Measurements from ENCODE around the gene DLX3. TPM values are rescaled to one million over a fixed set of nuclear protein-coding genes. Genes with fewer than 3 reads are reported as not detected.

The DLX3 gene
- polyA plus RNA-seq, 3 donors = not detected

DNA sequence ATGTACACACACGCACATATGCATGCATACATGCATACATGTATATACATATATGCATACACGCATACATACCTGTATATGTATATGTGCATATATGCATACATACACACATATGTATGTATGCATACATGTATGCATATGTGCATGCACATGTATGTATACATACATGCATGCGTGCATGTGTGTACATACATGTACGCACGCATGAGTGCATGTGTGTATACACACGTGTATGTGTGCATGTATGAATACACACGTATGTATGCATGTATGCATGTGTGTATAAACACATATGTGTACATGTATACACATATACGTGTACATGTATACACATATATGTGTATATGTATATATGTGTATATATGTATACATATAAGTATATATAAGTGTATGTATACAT, 28.5 kb upstream of the DLX3 start:
- Histone ChIP-seq H3K4me1 (ENCODE audit: control insufficient read depth in 1 of 2, insufficient read depth in 2 of 2, low read length in 2 of 2) (peaks cover 10 to 16% of the 10 kb centered on the region in 2 donors), H2AFZ (ENCODE audit: insufficient read depth, low read depth, low read length, poor library complexity, severe bottlenecking) (no peak overlapping the region), H3K79me2 (ENCODE audit: insufficient read depth, low read length) (no peaks in the 10 kb centered on the region), H3K27me3 (ENCODE audit: control insufficient read depth in 2 of 2, insufficient read depth in 2 of 2, low read length in 2 of 2) (peaks cover 0 to 15% of the 10 kb centered on the region in 2 donors), H3K4me2 (replicated peaks; ENCODE audit: extremely low read depth, low read length, poor library complexity, severe bottlenecking) (no peak overlapping the region), H3K9ac (ENCODE audit: insufficient read depth, low read length, poor library complexity, severe bottlenecking) (no peak overlapping the region), H3K4me3 (replicated peaks in 1 of 3; ENCODE audit: low read depth in 2 of 3, low read length in 3 of 3) (no peak overlapping the region), H3K9me3 (replicated peaks in 1 of 2; ENCODE audit: control insufficient read depth in 1 of 2, insufficient read depth in 1 of 2, low read length in 2 of 2) (no peaks in the 10 kb centered on the region), H4K20me1 (ENCODE audit: insufficient read depth, low read length) (no peaks in the 10 kb centered on the region), H3K27ac (ENCODE audit: low read depth in 1 of 2, low read length in 2 of 2) (no peak overlapping the region), H3K36me3 (replicated peaks in 1 of 2; ENCODE audit: control insufficient read depth in 1 of 2, insufficient read depth in 2 of 2, low read length in 2 of 2) (no peaks in the 10 kb centered on the region)
- H3K4me1 Mint-ChIP-seq = peaks cover 24% of the 10 kb centered on the region
- intact Hi-C loops (cut with micrococcal nuclease) = no loop called here
- WGBS (ENCODE audit: insufficient coverage) = 86% methylated on average over 3 of the region's 8 CpGs
- DNase-seq = no peak
- peaks cover 19 to 31% (median 20%) of the 10 kb centered on the region in 3 donors for H3K27me3 Mint-ChIP-seq (ENCODE audit: low read depth in 3 of 3)
- no peak overlapping the region for H3K27ac Mint-ChIP-seq
- TF ChIP-seq, protein P1, sequence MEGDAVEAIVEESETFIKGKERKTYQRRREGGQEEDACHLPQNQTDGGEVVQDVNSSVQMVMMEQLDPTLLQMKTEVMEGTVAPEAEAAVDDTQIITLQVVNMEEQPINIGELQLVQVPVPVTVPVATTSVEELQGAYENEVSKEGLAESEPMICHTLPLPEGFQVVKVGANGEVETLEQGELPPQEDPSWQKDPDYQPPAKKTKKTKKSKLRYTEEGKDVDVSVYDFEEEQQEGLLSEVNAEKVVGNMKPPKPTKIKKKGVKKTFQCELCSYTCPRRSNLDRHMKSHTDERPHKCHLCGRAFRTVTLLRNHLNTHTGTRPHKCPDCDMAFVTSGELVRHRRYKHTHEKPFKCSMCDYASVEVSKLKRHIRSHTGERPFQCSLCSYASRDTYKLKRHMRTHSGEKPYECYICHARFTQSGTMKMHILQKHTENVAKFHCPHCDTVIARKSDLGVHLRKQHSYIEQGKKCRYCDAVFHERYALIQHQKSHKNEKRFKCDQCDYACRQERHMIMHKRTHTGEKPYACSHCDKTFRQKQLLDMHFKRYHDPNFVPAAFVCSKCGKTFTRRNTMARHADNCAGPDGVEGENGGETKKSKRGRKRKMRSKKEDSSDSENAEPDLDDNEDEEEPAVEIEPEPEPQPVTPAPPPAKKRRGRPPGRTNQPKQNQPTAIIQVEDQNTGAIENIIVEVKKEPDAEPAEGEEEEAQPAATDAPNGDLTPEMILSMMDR (IDR thresholded peaks at IDR 0.05) = no peak
- H3K36me3 Mint-ChIP-seq = no peaks in the 10 kb centered on the region
- H3K9me3 Mint-ChIP-seq = peaks cover 0 to 2% (median 0%) of the 10 kb centered on the region in 7 donors
- H3K4me3 Mint-ChIP-seq = no peak overlapping the region

DNA sequence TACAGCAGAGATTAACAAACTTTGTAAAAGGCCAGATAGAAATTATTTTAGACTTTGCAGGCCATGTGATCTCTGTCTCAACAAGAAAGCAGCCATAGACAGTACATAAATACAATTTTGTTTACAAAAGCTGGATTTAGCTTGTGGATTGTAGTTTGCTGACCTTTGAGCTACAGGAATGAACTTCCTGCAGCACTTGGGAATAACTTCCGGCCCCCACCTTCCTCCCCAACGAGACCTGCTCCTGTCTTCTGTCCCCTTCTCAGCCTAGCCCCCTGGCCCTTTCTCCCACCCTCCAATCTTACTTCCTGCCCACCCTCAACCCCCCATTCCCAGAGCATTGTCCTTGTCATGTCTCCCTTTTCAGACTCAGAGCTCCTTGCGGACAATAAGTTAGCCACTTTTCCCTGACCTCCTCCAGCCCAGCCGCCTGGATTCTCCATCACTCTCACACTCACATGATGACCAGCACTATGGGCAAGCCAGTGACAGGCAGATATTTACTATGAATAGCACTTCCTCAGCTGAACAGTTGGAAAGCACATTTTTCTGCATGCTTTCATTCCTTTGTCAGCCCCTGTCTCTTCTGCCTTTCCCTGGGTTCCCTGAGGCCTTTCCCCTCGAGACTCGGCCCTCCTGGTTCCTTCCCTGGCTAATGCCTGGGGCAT, 27.6 kb upstream of the DLX3 start:
- WGBS (ENCODE audit: insufficient coverage) = 91% methylated on average over 3 of the region's 6 CpGs
- Histone ChIP-seq H3K9me3 (replicated peaks in 1 of 2; ENCODE audit: control insufficient read depth in 1 of 2, insufficient read depth in 1 of 2, low read length in 2 of 2) (no peaks in the 10 kb centered on the region), H3K36me3 (replicated peaks in 1 of 2; ENCODE audit: control insufficient read depth in 1 of 2, insufficient read depth in 2 of 2, low read length in 2 of 2) (no peaks in the 10 kb centered on the region), H3K27ac (ENCODE audit: low read depth in 1 of 2, low read length in 2 of 2) (no peak overlapping the region), H3K4me1 (ENCODE audit: control insufficient read depth in 1 of 2, insufficient read depth in 2 of 2, low read length in 2 of 2) (peaks cover 7 to 8% of the 10 kb centered on the region in 2 donors), H3K27me3 (ENCODE audit: control insufficient read depth in 2 of 2, insufficient read depth in 2 of 2, low read length in 2 of 2) (peaks cover 0 to 7% of the 10 kb centered on the region in 2 donors), H4K20me1 (ENCODE audit: insufficient read depth, low read length) (no peaks in the 10 kb centered on the region), H3K4me2 (replicated peaks; ENCODE audit: extremely low read depth, low read length, poor library complexity, severe bottlenecking) (no peak overlapping the region), H3K4me3 (replicated peaks in 1 of 3; ENCODE audit: low read depth in 2 of 3, low read length in 3 of 3) (no peak overlapping the region), H3K79me2 (ENCODE audit: insufficient read depth, low read length) (no peaks in the 10 kb centered on the region), H2AFZ (ENCODE audit: insufficient read depth, low read depth, low read length, poor library complexity, severe bottlenecking) (no peak overlapping the region), H3K9ac (ENCODE audit: insufficient read depth, low read length, poor library complexity, severe bottlenecking) (no peak overlapping the region)
- Mint-ChIP-seq H3K27me3 (ENCODE audit: low read depth in 3 of 3) (peaks cover 14 to 22% (median 15%) of the 10 kb centered on the region in 3 donors), H3K9me3 (peaks cover 0 to 2% (median 0%) of the 10 kb centered on the region in 7 donors), H3K27ac (no peak overlapping the region), H3K4me1 (peaks cover 15% of the 10 kb centered on the region), H3K4me3 (no peak overlapping the region), H3K36me3 (no peaks in the 10 kb centered on the region)
- intact Hi-C loops (cut with micrococcal nuclease) = no loop called here
- no peak for DNase-seq
- TF ChIP-seq, protein P1 (IDR thresholded peaks at IDR 0.05) = no peak
